IMR-90 (cell line): ENCODE data around the gene GLIPR1L2. TPM values are rescaled to one million over a fixed set of nuclear protein-coding genes. Genes with fewer than 3 reads are reported as not detected.

Experiments used
- ATAC-seq: fragments of 200-7000 bp; cut with Tn5 transposase; 2 replicates; pipeline ENCODE4 v1.9.1; 2020; ENCODE audit warnings: low read depth, mild to moderate bottlenecking, moderate library complexity
- BruUV-seq: library from RNA; stranded (reverse); fragments of 400-500 nt; replicated peaks from 2 replicates; lab custom pipeline; 2021; lab: Mats Ljungman, UMichigan
- CTCF ChIA-PET: fragments of 300-600 bp; formaldehyde crosslinking; extraction: SDS; loops from one replicate; lab custom pipeline; 2021; ENCODE audit warnings: antibody characterized with exemption; lab: Yijun Ruan, JAX
- POLR2A ChIA-PET: fragments of 300-600 bp; sonication (Branson Sonifier 250); formaldehyde crosslinking; loops from one replicate; lab custom pipeline; 2022; ENCODE audit warnings: antibody characterized with exemption; ENCODE audit not compliant: unreplicated experiment; lab: Charles Lee
- DNase-seq: peaks from one replicate; pipeline ENCODE4 v3.0.0; 2013
- H2AFZ ChIP-seq: replicated peaks from 2 replicates; pipeline ENCODE3; 2013; ENCODE audit warnings: low read length, mild to moderate bottlenecking; ENCODE audit not compliant: poor library complexity
- H2AK5ac ChIP-seq: 2 replicates; pipeline ENCODE4 v1.6.1; 2013; ENCODE audit warnings: low read depth, low read length, inconsistent platforms
- H2AK9ac ChIP-seq: replicated peaks from 2 replicates; pipeline ENCODE3; 2013; ENCODE audit warnings: mild to moderate bottlenecking, low read depth, low read length, moderate library complexity; ENCODE audit not compliant: poor library complexity
- H2BK120ac ChIP-seq: 2 replicates; pipeline ENCODE4 v1.6.1; 2013; ENCODE audit warnings: low read depth, low read length, inconsistent platforms
- H2BK15ac ChIP-seq: 3 replicates; pipeline ENCODE4 v1.6.1; 2013; ENCODE audit warnings: low read depth, low read length, inconsistent platforms
- H2BK20ac ChIP-seq: 2 replicates; pipeline ENCODE4 v1.6.1; 2013; ENCODE audit warnings: low read depth, mild to moderate bottlenecking, inconsistent platforms, low read length, moderate library complexity
- H2BK5ac ChIP-seq: 2 replicates; pipeline ENCODE4 v1.6.1; 2013; ENCODE audit warnings: mild to moderate bottlenecking, low read depth, low read length, inconsistent platforms; ENCODE audit not compliant: poor library complexity, severe bottlenecking
- H3K14ac ChIP-seq: replicated peaks from 2 replicates; pipeline ENCODE4 v1.6.1; 2013; ENCODE audit warnings: low read depth, low read length, inconsistent platforms
- H3K18ac ChIP-seq: 2 replicates; pipeline ENCODE4 v1.6.1; 2013; ENCODE audit warnings: low read depth, low read length, control low read depth
- H3K23ac ChIP-seq: 2 replicates; pipeline ENCODE4 v1.6.1; 2013; ENCODE audit warnings: low read depth, low read length, inconsistent platforms
- H3K27ac ChIP-seq: 2 replicates; pipeline ENCODE4 v1.5.1; 2013; ENCODE audit warnings: mild to moderate bottlenecking, control low read depth, low read length; ENCODE audit not compliant: insufficient read depth
- H3K27me3 ChIP-seq: 2 replicates; pipeline ENCODE4 v1.6.1; 2013; ENCODE audit warnings: low read length; ENCODE audit not compliant: control insufficient read depth, insufficient read depth
- H3K36me3 ChIP-seq: 2 replicates; pipeline ENCODE4 v1.6.1; 2013; ENCODE audit warnings: low read length, mixed read lengths; ENCODE audit not compliant: control insufficient read depth, insufficient read depth
- H3K4ac ChIP-seq: 2 replicates; pipeline ENCODE4 v1.6.1; 2013; ENCODE audit warnings: low read depth, low read length, inconsistent platforms
- H3K4me1 ChIP-seq: 2 replicates; pipeline ENCODE4 v1.6.1; 2013; ENCODE audit warnings: low read length, mixed read lengths; ENCODE audit not compliant: control insufficient read depth, insufficient read depth
- H3K4me2 ChIP-seq: 2 replicates; pipeline ENCODE4 v1.6.1; 2013; ENCODE audit warnings: low read depth, mild to moderate bottlenecking, control low read depth, low read length, moderate library complexity
- H3K4me3 ChIP-seq: 2 replicates; pipeline ENCODE4 v1.5.1; 2013; ENCODE audit warnings: low read depth, mild to moderate bottlenecking, control low read depth, low read length, moderate library complexity; ENCODE audit not compliant: insufficient read depth
- H3K56ac ChIP-seq: 2 replicates; pipeline ENCODE4 v1.6.1; 2013; ENCODE audit warnings: low read length, inconsistent platforms; ENCODE audit not compliant: insufficient read depth; ENCODE audit errors: extremely low read depth
- H3K79me1 ChIP-seq, 2 experiments: 2 replicates each; pipeline ENCODE4 v1.6.1; 2013; ENCODE audit warnings: low read length in 2 of 2, inconsistent platforms in 1 of 2, low read depth in 1 of 2
- H3K9ac ChIP-seq: 2 replicates; pipeline ENCODE4 v1.6.1; 2013; ENCODE audit warnings: low read depth, low read length, control low read depth
- H3K9me1 ChIP-seq: 2 replicates; pipeline ENCODE4 v1.6.1; 2013; ENCODE audit warnings: low read length, inconsistent platforms; ENCODE audit not compliant: insufficient read depth
- H3K9me3 ChIP-seq: 2 replicates; pipeline ENCODE4 v1.6.1; 2013; ENCODE audit warnings: low read length; ENCODE audit not compliant: control insufficient read depth, insufficient read depth
- H4K20me1 ChIP-seq: 2 replicates; pipeline ENCODE4 v1.6.1; 2013; ENCODE audit warnings: low read length, inconsistent platforms; ENCODE audit not compliant: insufficient read depth
- H4K5ac ChIP-seq: 2 replicates; pipeline ENCODE4 v1.6.1; 2013; ENCODE audit warnings: mild to moderate bottlenecking, low read depth, low read length, control low read depth
- H4K8ac ChIP-seq, 2 experiments: 2 replicates each; pipeline ENCODE4 v1.6.1; 2013; ENCODE audit warnings: low read depth in 2 of 2, low read length in 2 of 2, control low read depth in 1 of 2, inconsistent platforms in 1 of 2
- H4K91ac ChIP-seq: 2 replicates; pipeline ENCODE4 v1.6.1; 2013; ENCODE audit warnings: low read depth, low read length, inconsistent platforms; ENCODE audit not compliant: insufficient read depth
- BHLHE40 ChIP-seq: fragments of 150-350 bp; IDR thresholded peaks from 2 replicates; pipeline ENCODE4 v1.6.1; 2016; ENCODE audit warnings: mild to moderate bottlenecking, low read depth, low read length
- CHD1 ChIP-seq: IDR thresholded peaks from 2 replicates; pipeline ENCODE4 v1.6.1; 2012; ENCODE audit warnings: low read depth, low read length, improper control_type of control experiment
- ELK1 ChIP-seq: fragments of 150-350 bp; IDR thresholded peaks from 2 replicates; pipeline ENCODE4 v1.6.1; 2016; ENCODE audit warnings: low read depth, mild to moderate bottlenecking, low read length, moderate library complexity, borderline replicate concordance
- FOS ChIP-seq: fragments of 150-350 bp; IDR thresholded peaks from 2 replicates; pipeline ENCODE4 v1.6.1; 2016; ENCODE audit warnings: low read depth, low read length
- MAFK ChIP-seq: IDR thresholded peaks from 2 replicates; pipeline ENCODE4 v1.6.1; 2012; ENCODE audit warnings: low read depth, low read length, improper control_type of control experiment
- RAD21 ChIP-seq: IDR thresholded peaks from 2 replicates; pipeline ENCODE4 v1.6.1; 2012; ENCODE audit warnings: low read length, improper control_type of control experiment
- RCOR1 ChIP-seq: IDR thresholded peaks from 2 replicates; pipeline ENCODE4 v1.6.1; 2012; ENCODE audit warnings: mild to moderate bottlenecking, low read length, improper control_type of control experiment; ENCODE audit not compliant: insufficient replicate concordance
- SMC3 ChIP-seq: fragments of 150-350 bp; IDR thresholded peaks from 2 replicates; pipeline ENCODE4 v1.6.1; 2016; ENCODE audit warnings: low read depth, mild to moderate bottlenecking, antibody characterized with exemption, low read length, moderate library complexity
- USF2 ChIP-seq: fragments of 150-350 bp; IDR thresholded peaks from 2 replicates; pipeline ENCODE4 v1.6.1; 2017; ENCODE audit warnings: mild to moderate bottlenecking, antibody characterized with exemption, low read length, low read depth
- WGBS, 2 experiments: methylation state at CpG; one replicate each; pipeline versions ENCODE4 v1.1.5 to v1.1.7; 2013; ENCODE audit warnings: missing lambda C conversion rate in 2 of 2; ENCODE audit not compliant: insufficient read length in 1 of 2; ENCODE audit errors: extremely low coverage in 2 of 2; 5-methylcytosine and 5-hydroxymethylcytosine counted together
- dilution Hi-C: fragments of 300-500 bp; cut with HindIII; formaldehyde crosslinking; loops from one replicate; pipeline ENCODE4 v1.14.3; 2018; ENCODE audit warnings: low sequenced_read_pairs; ENCODE audit not compliant: unreplicated experiment
- in situ Hi-C: fragments of 300-500 bp; cut with MboI; formaldehyde crosslinking; loops from 3 replicates; pipeline ENCODE4 v1.14.3; 2019; ENCODE audit warnings: low sequenced_read_pairs, inconsistent platforms, mixed read lengths
- intact Hi-C: fragments of 100-400 bp; cut with micrococcal nuclease; formaldehyde crosslinking; loops from 2 replicates; pipeline ENCODE4 v1.10.0; 2022
- polyA plus RNA-seq, 3 experiments: library from polyadenylated mRNA; depleted of rRNA; stranded (reverse); fragments of >200 nt; gene quantifications; 2 replicates each; pipeline ENCODE4 v1.2.3, GENCODE V29; 2012; ENCODE audit warnings: low replicate concordance in 1 of 3
- total RNA-seq: library from RNA; depleted of rRNA; stranded (reverse); fragments of >200 nt; gene quantifications from 2 replicates; pipeline ENCODE4 v1.2.3, GENCODE V29; 2012

The GLIPR1L2 gene
- total and polyA plus RNA-seq, 2 of the 4 experiments (the other 2 are of a cell fraction), result 0.07 TPM; not detected in 1

GRCh38 chr12:75438059-75438754 is 47.3 kb downstream of the GLIPR1L2 start:
- H3K27ac ChIP-seq, result no peak overlapping the region
- TF ChIP-seq ELK1 (no peak), MAFK (no peak), BHLHE40 (no peak), RCOR1 (no peak), CHD1 (no peak), FOS (no peak), SMC3 (no peak), USF2 (no peak), RAD21 (no peak)

More at GRCh38 chr12:75438059-75438754, 47.3 kb downstream of the GLIPR1L2 start:
- H3K4me3 ChIP-seq, result no peak overlapping the region
- ATAC-seq (no peak; the same call in 1 of the 2 replicates), DNase-seq (no peak)
- H3K56ac ChIP-seq, result no peak overlapping the region
- CTCF ChIA-PET, result no interaction called here
- H3K4ac ChIP-seq, result peak overlapping the region; percentile 43; the same call in 1 of the 2 replicates
- no CpG with 5 or more reads among the region's 4 CpGs for WGBS, 2 experiments
- 0 out of 2 replicates have a peak overlapping the region, but pooled peaks have one; percentile 53 for H2BK20ac ChIP-seq
- H4K5ac ChIP-seq, result no peak overlapping the region
- dilution Hi-C loops (no loop called here), intact Hi-C loops (no loop called here), in situ Hi-C loops (no loop called here)
- H2BK5ac ChIP-seq, result no peak overlapping the region
- no peak overlapping the region for H2AK9ac ChIP-seq
- H3K4me2 ChIP-seq, result no peak overlapping the region
- POLR2A ChIA-PET, result no interaction called here
- 0 out of 2 replicates have a peak overlapping the region, but pooled peaks have one; percentile 22 for H3K14ac ChIP-seq
- H4K20me1 ChIP-seq, result no peaks in the 10 kb centered on the region
- no peak overlapping the region for H3K23ac ChIP-seq
- H2AFZ ChIP-seq, result peak overlapping the region; percentile 24
- peak overlapping the region; percentile 12; the same call in 1 of the 2 replicates for H4K91ac ChIP-seq
- no peak overlapping the region; the same call in 2 of the 3 replicates for H2BK15ac ChIP-seq
- peak overlapping the region; percentile 91 for H2AK5ac ChIP-seq
- H3K9ac ChIP-seq, result no peak overlapping the region
- no peaks in the 10 kb centered on the region for H3K79me1 ChIP-seq
- peaks cover 2% of the 10 kb centered on the region for H3K4me1 ChIP-seq
- H3K36me3 ChIP-seq, result no peaks in the 10 kb centered on the region
- 0 out of 2 replicates have a peak, but pooled peaks cover 3% of the 10 kb centered on the region for H3K9me1 ChIP-seq
- H3K18ac ChIP-seq, result no peak overlapping the region
- no peak overlapping the region for H4K8ac ChIP-seq
- BruUV-seq, result no TSS peak
- peak overlapping the region; percentile 35; the same call in 1 of the 2 replicates for H2BK120ac ChIP-seq
- peaks cover 2% of the 10 kb centered on the region; the same call in 1 of the 2 replicates for H3K9me3 ChIP-seq
- no peaks in the 10 kb centered on the region for H3K27me3 ChIP-seq
